ENCODE measurements around the gene LAMA5.

The LAMA5 gene, protein sequence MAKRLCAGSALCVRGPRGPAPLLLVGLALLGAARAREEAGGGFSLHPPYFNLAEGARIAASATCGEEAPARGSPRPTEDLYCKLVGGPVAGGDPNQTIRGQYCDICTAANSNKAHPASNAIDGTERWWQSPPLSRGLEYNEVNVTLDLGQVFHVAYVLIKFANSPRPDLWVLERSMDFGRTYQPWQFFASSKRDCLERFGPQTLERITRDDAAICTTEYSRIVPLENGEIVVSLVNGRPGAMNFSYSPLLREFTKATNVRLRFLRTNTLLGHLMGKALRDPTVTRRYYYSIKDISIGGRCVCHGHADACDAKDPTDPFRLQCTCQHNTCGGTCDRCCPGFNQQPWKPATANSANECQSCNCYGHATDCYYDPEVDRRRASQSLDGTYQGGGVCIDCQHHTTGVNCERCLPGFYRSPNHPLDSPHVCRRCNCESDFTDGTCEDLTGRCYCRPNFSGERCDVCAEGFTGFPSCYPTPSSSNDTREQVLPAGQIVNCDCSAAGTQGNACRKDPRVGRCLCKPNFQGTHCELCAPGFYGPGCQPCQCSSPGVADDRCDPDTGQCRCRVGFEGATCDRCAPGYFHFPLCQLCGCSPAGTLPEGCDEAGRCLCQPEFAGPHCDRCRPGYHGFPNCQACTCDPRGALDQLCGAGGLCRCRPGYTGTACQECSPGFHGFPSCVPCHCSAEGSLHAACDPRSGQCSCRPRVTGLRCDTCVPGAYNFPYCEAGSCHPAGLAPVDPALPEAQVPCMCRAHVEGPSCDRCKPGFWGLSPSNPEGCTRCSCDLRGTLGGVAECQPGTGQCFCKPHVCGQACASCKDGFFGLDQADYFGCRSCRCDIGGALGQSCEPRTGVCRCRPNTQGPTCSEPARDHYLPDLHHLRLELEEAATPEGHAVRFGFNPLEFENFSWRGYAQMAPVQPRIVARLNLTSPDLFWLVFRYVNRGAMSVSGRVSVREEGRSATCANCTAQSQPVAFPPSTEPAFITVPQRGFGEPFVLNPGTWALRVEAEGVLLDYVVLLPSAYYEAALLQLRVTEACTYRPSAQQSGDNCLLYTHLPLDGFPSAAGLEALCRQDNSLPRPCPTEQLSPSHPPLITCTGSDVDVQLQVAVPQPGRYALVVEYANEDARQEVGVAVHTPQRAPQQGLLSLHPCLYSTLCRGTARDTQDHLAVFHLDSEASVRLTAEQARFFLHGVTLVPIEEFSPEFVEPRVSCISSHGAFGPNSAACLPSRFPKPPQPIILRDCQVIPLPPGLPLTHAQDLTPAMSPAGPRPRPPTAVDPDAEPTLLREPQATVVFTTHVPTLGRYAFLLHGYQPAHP (N-terminal part only)

DNA sequence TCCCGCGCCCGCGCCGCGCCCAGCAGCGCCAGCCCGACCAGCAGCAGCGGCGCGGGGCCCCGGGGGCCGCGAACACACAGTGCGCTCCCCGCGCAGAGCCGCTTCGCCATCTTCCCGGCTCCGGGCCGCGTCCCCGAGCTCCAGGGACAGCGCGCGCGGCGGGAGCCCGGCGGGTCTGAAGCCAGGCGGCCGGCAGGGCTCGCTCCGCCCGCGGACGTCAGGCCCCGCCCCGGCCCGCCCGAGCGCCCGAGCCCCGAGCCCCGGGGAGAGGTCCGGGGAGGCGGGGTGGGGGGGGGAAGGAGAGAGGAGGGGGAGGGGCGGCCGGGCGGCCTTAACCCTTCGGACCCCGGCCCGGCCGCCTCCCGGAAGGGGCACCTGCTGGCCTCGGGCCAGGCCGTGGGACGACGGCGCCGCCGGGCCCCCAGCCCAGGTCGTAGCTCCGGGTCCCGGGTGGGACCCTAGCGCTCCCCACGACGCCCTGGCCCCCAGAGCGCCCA lies at the start of gene LAMA5:
LAMA5 (minus strand) TSS at position 177 of the 497 bp plus-strand sequence; CDS start at position 110, 67 bp downstream.
- Histone ChIP-seq H3K9ac (peak within 1 kb of the TSS; percentile 71 to 87 (median 80)), H3K4me3 (peak within 1 kb of the TSS; percentile 72 to 87 (median 80)), H3K4me1 (peaks cover 54 to 82% (median 77%) of the 10 kb centered on the region in 10 experiments), H3K36me3 (no peaks in the 10 kb centered on the region), H4K20me1 (peaks cover 5 to 77% (median 44%) of the 10 kb centered on the region in 11 experiments; a peak in 20 of 22 replicates), H3K4me2 (peak within 1 kb of the TSS; percentile 99 to 100 (median 99)), H3K27me3 (peaks cover 16 to 57% (median 44%) of the 10 kb centered on the region in 11 experiments), H3K9me3 (replicated peaks in 1 of 11) (no peaks in the 10 kb centered on the region), H3K27ac (peak within 1 kb of the TSS; percentile 42 to 80 (median 67); a peak in 21 of 22 replicates)
- TF ChIP-seq Cebpa-rat (IDR thresholded peaks at IDR 0.05): no peak

DNA sequence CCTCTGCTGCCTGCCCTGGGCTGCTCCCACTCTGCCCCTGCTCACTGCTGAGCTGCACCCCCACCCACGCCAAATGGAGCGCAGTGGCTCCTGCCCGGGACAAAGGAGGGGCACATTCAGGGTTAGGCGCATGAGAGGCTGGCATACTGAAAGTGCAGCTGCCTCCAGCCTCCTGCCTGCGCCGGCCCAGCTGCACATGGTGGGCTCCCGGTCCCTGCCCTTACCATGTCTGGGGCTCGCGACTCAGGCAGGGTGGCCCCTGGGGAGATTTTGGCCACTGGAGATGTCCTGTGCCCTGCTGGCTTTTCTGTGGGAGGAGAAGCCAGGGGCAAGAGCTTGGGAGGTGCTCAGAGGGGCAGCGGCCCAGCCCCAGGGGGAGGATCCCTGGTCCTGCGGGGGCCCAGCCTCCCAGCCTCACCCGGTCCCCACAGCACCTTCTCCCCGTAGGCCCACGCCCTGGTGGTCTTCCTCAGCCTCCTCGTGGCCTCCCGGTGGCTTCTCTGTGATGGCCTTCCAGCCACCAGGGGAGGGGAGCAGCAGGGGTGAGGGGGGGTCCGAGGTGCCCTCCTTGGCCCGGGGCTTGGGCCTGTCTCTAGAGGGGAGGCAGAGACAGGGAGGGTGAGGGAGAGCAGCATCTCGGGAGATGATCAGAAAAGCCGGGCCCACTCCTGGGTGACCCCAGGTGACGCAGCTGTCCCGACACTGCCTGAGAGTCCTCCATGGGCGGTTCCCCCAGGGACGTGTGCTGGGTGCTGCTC lies 48.4 kb upstream of the LAMA5 start:
- no peaks in the 10 kb centered on the region for H3K27me3 ChIP-seq
- H3K4me2 ChIP-seq: no peak overlapping the region; a peak in 1 of 22 replicates
- no peak overlapping the region for H3K9ac ChIP-seq
- H3K4me3 ChIP-seq: no peak overlapping the region
- H4K20me1 ChIP-seq: peaks cover 0 to 31% (median 0%) of the 10 kb centered on the region in 11 experiments; a peak in 6 of 22 replicates
- H3K4me1 ChIP-seq: peaks cover 3 to 29% (median 21%) of the 10 kb centered on the region in 10 experiments; a peak in 17 of 20 replicates
- TF ChIP-seq Cebpa-rat (IDR thresholded peaks at IDR 0.05): no peak
- H3K27ac ChIP-seq: no peak overlapping the region
- no peaks in the 10 kb centered on the region for H3K9me3 ChIP-seq (replicated peaks in 1 of 11)
- H3K36me3 ChIP-seq: no peaks in the 10 kb centered on the region

DNA sequence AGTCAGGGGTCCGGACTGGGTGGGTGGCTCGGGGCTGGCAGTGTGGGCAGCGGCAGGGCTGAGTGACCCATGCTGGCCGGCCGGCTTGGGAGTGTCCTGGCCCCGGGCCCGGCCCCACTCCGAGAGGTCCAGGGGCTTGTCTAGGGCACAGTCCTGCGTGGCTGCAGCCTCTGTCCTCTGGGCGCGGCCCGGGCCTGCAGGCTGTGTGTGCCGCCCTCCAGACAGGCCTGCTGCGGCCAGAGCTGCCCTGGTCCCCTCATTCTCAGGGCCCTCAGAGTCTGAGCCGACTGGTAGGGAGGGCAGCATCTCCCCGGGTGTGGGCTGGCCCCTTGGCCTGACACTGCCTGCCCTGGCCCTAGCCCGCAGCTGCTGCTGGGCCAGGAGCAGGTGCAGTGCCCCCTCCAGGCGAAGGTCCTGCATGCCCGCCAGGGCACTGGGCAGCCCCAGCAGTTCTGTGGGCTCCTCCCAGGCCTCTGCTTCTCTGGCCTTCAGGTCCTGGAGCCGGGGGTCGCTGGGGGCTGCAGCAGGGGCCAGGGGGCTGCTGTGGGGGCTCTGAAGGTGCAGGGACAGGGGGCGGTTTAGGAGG lies 46.9 kb upstream of the LAMA5 start:
- no peak overlapping the region for H3K9ac ChIP-seq
- no peaks in the 10 kb centered on the region for H3K36me3 ChIP-seq
- H3K27ac ChIP-seq: no peak overlapping the region
- H4K20me1 ChIP-seq: peaks cover 0 to 29% (median 0%) of the 10 kb centered on the region in 11 experiments; a peak in 6 of 22 replicates
- H3K4me1 ChIP-seq: peaks cover 16 to 45% (median 36%) of the 10 kb centered on the region in 10 experiments; a peak in 18 of 20 replicates
- H3K4me3 ChIP-seq: no peak overlapping the region
- H3K9me3 ChIP-seq (replicated peaks in 1 of 11): no peaks in the 10 kb centered on the region
- H3K27me3 ChIP-seq: no peaks in the 10 kb centered on the region; a peak in 1 of 22 replicates
- TF ChIP-seq Cebpa-rat (IDR thresholded peaks at IDR 0.05): no peak
- H3K4me2 ChIP-seq: no peak overlapping the region

DNA sequence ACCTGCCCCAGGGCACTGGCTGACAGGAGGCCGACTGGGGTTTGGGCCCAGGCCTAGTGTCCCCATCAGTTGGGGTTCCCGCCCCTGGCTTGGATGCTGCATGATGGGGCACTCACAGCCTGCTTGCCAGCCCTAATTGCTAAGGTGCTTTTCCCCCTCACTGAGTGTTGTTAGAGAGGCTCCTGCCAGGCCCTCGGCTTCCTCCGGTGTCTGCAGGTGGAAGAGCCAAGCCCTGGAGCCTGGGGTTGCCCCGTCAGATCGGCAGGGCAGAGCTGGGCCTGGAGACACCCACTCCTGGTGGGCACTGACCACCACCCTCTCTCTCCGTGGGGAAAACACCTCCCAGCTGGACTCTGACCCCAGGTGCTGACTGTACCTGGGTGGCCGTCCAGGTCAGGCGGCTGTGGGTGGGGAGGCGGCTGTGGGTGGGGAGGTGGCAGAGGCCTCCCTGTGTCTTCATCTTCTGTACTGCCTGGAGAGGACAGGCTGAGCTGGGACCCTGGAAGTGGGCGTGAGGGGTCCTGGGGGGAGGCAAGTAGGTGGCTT lies 46.0 kb upstream of the LAMA5 start:
- Histone ChIP-seq H3K4me3 (no peak overlapping the region), H3K9me3 (replicated peaks in 1 of 11) (no peaks in the 10 kb centered on the region), H3K9ac (no peak overlapping the region), H3K4me1 (peaks cover 17 to 54% (median 43%) of the 10 kb centered on the region in 10 experiments; a peak in 19 of 20 replicates), H3K36me3 (no peaks in the 10 kb centered on the region), H3K27ac (no peak overlapping the region), H3K27me3 (no peaks in the 10 kb centered on the region; a peak in 1 of 22 replicates), H3K4me2 (peak overlapping the region in 2 of 11 experiments; percentile 28; a peak in 3 of 22 replicates), H4K20me1 (peaks cover 0 to 29% (median 0%) of the 10 kb centered on the region in 11 experiments; a peak in 6 of 22 replicates)
- no peak for TF ChIP-seq Cebpa-rat (IDR thresholded peaks at IDR 0.05)

DNA sequence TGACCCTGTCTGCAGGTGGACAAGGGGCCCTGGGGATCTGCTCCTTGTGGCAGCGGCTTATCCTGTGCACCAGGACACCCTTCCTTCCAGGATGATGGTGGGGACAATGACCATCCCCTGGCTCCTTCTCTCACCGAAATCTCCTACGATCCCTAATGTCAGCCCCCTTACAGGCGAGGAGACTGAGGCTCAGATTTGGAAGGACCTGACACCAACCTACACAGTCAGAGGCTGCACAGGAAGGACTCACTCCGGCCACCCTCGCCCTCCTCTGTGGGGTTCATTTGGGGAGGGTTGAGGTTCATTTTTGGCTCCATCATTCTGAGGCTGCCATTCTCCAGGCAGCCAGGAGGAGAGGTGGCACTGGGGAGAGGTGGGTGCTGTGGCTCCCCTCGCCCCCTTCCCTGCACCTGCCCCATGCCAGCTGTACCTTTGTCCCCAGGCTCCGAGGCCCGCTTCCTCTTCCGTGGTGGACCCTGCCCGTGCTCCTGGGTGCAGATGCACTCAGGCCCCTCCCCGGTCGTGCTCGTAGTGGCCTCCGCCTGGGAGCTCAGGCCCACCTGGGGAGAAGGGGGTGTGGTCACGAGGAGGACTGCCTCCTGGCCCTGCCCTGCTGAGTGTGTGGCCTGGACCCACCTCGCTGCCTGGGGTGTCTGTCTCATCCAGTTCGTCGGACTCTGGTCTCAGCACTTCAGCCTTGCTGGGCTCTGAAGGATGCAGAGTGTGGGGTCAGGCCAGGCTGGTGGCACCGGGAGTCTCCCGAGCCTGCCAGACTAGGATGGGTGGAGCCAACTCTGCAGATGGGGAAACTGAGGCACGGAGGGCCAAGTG lies 45.3 kb upstream of the LAMA5 start:
- Histone ChIP-seq H3K4me3 (no peak overlapping the region), H3K9me3 (replicated peaks in 1 of 11) (no peaks in the 10 kb centered on the region), H3K27me3 (no peaks in the 10 kb centered on the region; a peak in 1 of 22 replicates), H3K27ac (no peak overlapping the region), H4K20me1 (peaks cover 0 to 29% (median 0%) of the 10 kb centered on the region in 11 experiments; a peak in 6 of 22 replicates), H3K4me1 (peaks cover 24 to 61% (median 50%) of the 10 kb centered on the region in 10 experiments), H3K9ac (no peak overlapping the region), H3K36me3 (no peaks in the 10 kb centered on the region), H3K4me2 (peak overlapping the region in 5 of 11 experiments; percentile 3 to 84 (median 28); a peak in 6 of 22 replicates)
- no peak for TF ChIP-seq Cebpa-rat (IDR thresholded peaks at IDR 0.05)

DNA sequence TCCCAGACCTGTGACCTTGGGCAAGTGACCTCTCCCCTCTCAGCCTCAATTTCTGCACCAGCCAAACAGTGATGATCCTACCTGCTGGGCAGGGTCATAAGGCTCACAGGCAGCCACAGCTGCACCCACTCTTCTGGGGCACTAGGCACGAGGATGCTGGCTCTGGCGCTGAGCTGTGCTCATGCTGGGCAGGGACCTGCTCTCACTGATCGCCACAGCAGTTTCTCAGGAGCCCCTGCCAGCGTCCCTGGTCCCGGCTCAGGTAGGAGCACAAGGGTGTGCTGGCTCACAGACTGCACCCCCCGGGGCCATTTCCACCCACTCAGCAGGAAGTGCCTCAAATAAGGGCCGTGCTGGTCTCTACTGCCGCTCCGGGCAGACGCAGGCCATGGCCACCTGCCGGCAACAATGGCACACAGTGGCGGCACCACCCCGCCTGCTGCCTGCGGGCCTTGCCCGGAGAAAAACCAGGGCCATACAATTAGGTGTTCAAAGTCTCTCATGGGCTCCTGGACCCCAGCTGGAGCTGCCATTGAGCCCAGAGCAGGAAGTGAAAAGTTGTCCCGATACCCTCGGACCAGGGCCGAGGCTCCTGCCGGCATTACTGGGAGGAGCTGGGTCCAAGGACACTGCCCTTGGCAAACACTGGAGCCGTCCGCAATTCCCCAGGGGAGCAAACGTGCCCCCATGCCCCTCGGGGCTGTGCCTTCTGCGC lies 44.5 kb upstream of the LAMA5 start:
- Histone ChIP-seq H3K27me3 (no peaks in the 10 kb centered on the region; a peak in 1 of 22 replicates), H3K9ac (no peak overlapping the region), H4K20me1 (peaks cover 0 to 23% (median 0%) of the 10 kb centered on the region in 11 experiments; a peak in 8 of 22 replicates), H3K9me3 (replicated peaks in 1 of 11) (no peaks in the 10 kb centered on the region), H3K36me3 (no peaks in the 10 kb centered on the region), H3K27ac (no peak overlapping the region; a peak in 1 of 22 replicates), H3K4me1 (peaks cover 25 to 62% (median 52%) of the 10 kb centered on the region in 10 experiments), H3K4me3 (no peak overlapping the region), H3K4me2 (peak overlapping the region in 5 of 11 experiments; percentile 3 to 84 (median 78); a peak in 6 of 22 replicates)
- TF ChIP-seq Cebpa-rat (IDR thresholded peaks at IDR 0.05): no peak

All from BLaER1 treated with 17β-estradiol and CSF1 and Interleukin-3, amounts not matched to agents 10 nM and 100 nM (cell line).